Esophagus squamous epithelium (tissue), 5 donors: ENCODE data around the gene CATSPERZ. TPM values are rescaled to one million over a fixed set of nuclear protein-coding genes. Genes with fewer than 3 reads are reported as not detected.

Source experiments
- DNase-seq: peaks from one replicate; lab custom pipeline; 2025; lab: John Stamatoyannopoulos, UW
- H3K27ac ChIP-seq, 4 donors: fragments of 200-600 bp; sonication (generic); one replicate each; pipeline ENCODE4 v1.5.1; 2016 to 2019; ENCODE audit warnings: mild to moderate bottlenecking in 1 of 4
- H3K27me3 ChIP-seq, 4 donors: fragments of 200-600 bp; sonication (generic); 1 replicate in 3 of 4; 2 replicates in 1 of 4; pipeline versions ENCODE4 v1.5.1 to v1.6.0; 2017 to 2021; ENCODE audit warnings: antibody characterized with exemption in 1 of 4
- H3K36me3 ChIP-seq, 3 donors: fragments of 200-600 bp; sonication (generic); one replicate each; pipeline ENCODE4 v1.5.1; 2016 to 2019
- H3K4me1 ChIP-seq, 3 donors: fragments of 200-600 bp; sonication (generic); one replicate each; pipeline ENCODE4 v1.5.1; 2017 to 2019
- H3K4me3 ChIP-seq, 4 donors: fragments of 200-600 bp; sonication (generic); 1 replicate in 3 of 4; 2 replicates in 1 of 4; pipeline ENCODE4 v1.5.1; 2016 to 2019; ENCODE audit warnings: mild to moderate bottlenecking in 2 of 4, moderate library complexity in 1 of 4
- H3K9me3 ChIP-seq, 3 donors: fragments of 200-600 bp; sonication (generic); one replicate each; pipeline ENCODE4 v1.5.1; 2016 to 2019
- POLR2A ChIP-seq, 4 donors: fragments of 450-650 bp; IDR thresholded peaks; one replicate each; pipeline ENCODE4 v1.6.1; 2017; ENCODE audit warnings: antibody characterized with exemption in 4 of 4, mild to moderate bottlenecking in 4 of 4, moderate library complexity in 3 of 4
- WGBS, 2 donors: methylation state at CpG; one replicate each; pipeline ENCODE4 v1.1.5; 2018; 5-methylcytosine and 5-hydroxymethylcytosine counted together
- intact Hi-C: fragments of 100-400 bp; cut with DNase I; formaldehyde crosslinking; loops from one replicate; pipeline ENCODE4 v1.15.0; 2022
- total RNA-seq, 4 donors: library from RNA; depleted of rRNA; stranded (reverse); fragments of >200 nt; gene quantifications; one replicate each; pipeline ENCODE4 v1.1.0, GENCODE V29; 2016
- TF ChIP-seq, protein P1 (sequence below), 6 experiments: fragments of 450-650 bp in 4 of 6; fragments of 200-600 bp in 2 of 6; sonication (generic) in 2 of 6; IDR thresholded peaks; one replicate each; pipeline ENCODE4 v1.5.1; 2016 to 2019; ENCODE audit warnings: antibody characterized with exemption in 6 of 6, mild to moderate bottlenecking in 4 of 6, moderate library complexity in 4 of 6
- donor health status: DM: yes; HTN: yes; CAD: no.

The CATSPERZ gene
- total RNA-seq, 4 donors from 2014 or later = not detected

DNA sequence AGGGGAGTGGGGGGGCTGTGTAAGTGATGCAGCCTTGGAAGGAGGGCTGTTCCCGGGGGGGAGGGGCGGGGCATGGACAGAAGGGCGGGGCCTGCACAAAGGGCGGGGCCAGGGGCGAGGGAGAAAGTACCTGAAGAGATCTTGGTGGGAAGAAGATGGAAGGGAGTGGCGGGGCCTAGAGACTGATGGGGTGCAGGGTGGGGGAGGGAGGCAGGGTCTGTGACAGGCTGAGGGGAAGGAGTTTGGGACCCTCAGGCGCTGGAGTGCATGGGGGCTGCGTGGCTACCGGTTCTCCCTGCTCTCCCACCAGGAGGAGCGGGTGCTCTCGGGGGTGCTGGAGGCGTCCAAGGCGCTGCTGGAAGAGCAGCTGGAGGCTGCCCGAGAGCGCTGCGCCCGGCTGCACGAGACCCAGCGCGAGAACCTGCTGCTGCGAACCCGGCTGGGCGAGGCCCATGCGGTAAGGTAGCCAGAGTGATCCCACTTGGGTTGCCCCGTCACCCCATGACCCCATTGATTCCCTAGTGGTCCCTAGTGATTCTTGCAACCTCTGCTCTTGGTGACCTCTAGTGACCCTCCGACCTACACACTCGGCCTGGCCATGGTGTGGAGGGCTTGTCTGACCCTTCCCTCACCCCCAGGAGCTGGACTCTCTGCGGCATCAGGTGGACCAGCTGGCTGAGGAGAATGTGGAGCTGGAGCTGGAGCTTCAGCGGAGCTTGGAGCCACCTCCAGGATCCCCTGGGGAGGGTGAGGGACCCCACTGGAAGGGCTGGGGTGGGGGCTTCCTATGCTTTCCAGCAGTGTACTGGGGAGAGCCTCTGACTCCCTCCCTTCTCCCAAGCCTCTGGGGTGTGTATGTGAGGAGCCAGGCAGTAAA is 42.9 kb downstream of the CATSPERZ start:
- no peaks in the 10 kb centered on the region for H3K27me3 ChIP-seq
- WGBS, 2 donors = 48 to 54% methylated on average over 16 to 19 of the region's 29 CpGs
- intact Hi-C loops = no loop called here
- peaks cover 20 to 69% (median 29%) of the 10 kb centered on the region in 3 donors for H3K4me1 ChIP-seq
- TF ChIP-seq, protein P1, sequence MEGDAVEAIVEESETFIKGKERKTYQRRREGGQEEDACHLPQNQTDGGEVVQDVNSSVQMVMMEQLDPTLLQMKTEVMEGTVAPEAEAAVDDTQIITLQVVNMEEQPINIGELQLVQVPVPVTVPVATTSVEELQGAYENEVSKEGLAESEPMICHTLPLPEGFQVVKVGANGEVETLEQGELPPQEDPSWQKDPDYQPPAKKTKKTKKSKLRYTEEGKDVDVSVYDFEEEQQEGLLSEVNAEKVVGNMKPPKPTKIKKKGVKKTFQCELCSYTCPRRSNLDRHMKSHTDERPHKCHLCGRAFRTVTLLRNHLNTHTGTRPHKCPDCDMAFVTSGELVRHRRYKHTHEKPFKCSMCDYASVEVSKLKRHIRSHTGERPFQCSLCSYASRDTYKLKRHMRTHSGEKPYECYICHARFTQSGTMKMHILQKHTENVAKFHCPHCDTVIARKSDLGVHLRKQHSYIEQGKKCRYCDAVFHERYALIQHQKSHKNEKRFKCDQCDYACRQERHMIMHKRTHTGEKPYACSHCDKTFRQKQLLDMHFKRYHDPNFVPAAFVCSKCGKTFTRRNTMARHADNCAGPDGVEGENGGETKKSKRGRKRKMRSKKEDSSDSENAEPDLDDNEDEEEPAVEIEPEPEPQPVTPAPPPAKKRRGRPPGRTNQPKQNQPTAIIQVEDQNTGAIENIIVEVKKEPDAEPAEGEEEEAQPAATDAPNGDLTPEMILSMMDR (IDR thresholded peaks at IDR 0.05) = no peak
- TF ChIP-seq POLR2A (IDR thresholded peaks at IDR 0.05) = no peak
- H3K27ac ChIP-seq = peak overlapping the region; percentile 75 to 88 (median 81)
- H3K36me3 ChIP-seq = no peaks in the 10 kb centered on the region
- no peak for DNase-seq
- H3K9me3 ChIP-seq = no peaks in the 10 kb centered on the region
- peak overlapping the region in 3 of 4 donors; percentile 23 to 60 (median 35) for H3K4me3 ChIP-seq

DNA sequence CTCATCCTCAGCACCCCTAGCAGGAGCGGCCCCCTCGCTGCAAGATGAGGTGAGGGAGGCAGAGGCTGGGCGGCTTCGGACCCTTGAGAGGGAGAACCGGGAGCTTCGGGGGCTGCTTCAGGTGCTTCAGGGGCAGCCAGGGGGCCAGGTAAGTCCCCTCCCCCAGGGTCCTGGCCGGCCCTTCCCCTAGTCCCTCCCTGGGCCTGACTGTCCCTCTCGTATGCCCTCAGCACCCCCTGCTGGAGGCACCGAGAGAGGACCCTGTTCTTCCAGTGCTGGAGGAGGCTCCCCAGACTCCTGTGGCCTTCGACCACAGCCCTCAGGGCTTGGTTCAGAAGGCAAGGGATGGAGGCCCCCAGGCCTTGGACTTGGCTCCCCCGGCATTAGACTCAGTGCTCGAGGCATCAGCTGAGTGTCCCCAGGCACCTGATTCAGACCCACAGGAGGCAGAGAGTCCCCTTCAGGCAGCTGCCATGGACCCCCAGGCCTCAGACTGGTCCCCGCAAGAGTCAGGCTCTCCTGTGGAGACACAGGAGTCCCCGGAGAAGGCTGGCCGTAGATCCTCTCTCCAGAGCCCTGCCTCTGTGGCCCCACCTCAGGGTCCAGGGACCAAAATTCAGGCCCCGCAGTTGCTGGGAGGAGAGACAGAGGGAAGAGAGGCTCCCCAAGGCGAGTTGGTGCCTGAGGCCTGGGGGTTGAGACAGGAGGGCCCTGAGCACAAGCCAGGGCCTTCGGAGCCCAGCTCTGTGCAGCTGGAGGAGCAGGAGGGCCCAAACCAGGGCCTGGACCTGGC is 43.8 kb downstream of the CATSPERZ start:
- WGBS, 2 donors = 80% methylated on average over 9 of the region's 18 CpGs; no CpG with 5 or more reads in 1 of the 2 donors
- intact Hi-C loops = no loop called here
- no peak overlapping the region for H3K4me3 ChIP-seq
- DNase-seq = no peak
- no peak overlapping the region for H3K27ac ChIP-seq
- no peaks in the 10 kb centered on the region for H3K36me3 ChIP-seq
- peaks cover 28 to 69% (median 38%) of the 10 kb centered on the region in 3 donors for H3K4me1 ChIP-seq
- H3K9me3 ChIP-seq = no peaks in the 10 kb centered on the region
- no peak for TF ChIP-seq POLR2A (IDR thresholded peaks at IDR 0.05)
- TF ChIP-seq, protein P1 (IDR thresholded peaks at IDR 0.05) = peak in 3 of 6 experiments; percentile 5 to 44 (median 35)
- H3K27me3 ChIP-seq = no peaks in the 10 kb centered on the region

DNA sequence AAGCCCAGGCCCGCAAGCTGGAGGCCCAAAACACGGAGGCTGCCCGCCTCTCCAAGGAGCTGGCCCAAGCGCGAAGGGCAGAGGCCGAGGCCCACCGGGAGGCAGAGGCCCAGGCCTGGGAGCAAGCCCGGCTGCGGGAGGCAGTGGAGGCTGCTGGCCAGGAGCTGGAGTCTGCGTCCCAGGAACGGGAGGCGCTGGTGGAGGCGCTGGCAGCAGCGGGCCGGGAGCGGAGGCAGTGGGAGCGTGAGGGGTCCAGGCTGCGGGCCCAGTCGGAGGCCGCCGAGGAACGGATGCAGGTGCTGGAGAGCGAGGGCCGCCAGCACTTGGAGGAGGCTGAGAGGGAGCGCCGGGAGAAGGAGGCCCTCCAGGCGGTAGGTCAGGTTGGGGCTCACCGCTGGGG is 44.6 kb downstream of the CATSPERZ start:
- no peak for DNase-seq
- H3K27me3 ChIP-seq = no peaks in the 10 kb centered on the region
- intact Hi-C loops = no loop called here
- TF ChIP-seq POLR2A (IDR thresholded peaks at IDR 0.05) = no peak
- TF ChIP-seq, protein P1 (IDR thresholded peaks at IDR 0.05) = no peak
- no peaks in the 10 kb centered on the region for H3K36me3 ChIP-seq
- no peak overlapping the region for H3K27ac ChIP-seq
- no peaks in the 10 kb centered on the region for H3K9me3 ChIP-seq
- H3K4me1 ChIP-seq = peaks cover 32 to 68% (median 40%) of the 10 kb centered on the region in 3 donors
- WGBS, 2 donors = 93% methylated on average over 8 to 28 of the region's 28 CpGs
- H3K4me3 ChIP-seq = no peak overlapping the region

DNA sequence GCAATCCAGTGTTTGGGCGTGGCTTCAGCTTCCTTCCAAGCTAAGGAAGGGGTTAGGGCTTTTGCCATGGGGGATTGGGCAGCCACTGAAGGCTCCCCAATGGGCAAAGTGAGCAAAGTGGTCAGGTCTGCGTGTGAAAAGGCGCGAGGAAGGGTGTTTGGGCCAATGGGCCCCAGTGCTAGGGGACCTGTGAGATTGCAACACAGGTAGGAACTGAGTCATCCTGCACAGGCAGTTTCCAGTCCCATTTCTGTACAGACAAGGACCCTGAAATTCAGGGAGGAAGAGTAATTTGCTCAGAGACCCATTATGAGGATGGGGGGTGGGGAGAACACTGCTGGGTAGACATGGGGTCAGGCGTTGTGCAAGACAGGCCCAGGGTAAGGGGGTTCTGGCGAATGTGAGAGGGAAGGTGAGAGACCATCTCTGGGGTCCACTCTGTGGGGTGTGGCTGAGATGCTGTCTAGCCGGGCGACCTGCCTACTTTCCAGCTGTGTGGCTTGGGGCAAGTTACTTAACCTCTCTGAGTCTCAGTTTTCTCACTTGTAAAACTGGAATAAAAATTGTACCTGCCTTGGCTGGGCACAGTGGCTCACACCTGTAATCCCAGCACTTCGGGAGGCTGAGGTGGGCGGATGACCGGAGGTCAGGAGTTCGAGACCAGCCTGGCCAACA is 47.2 kb downstream of the CATSPERZ start:
- no peak for DNase-seq
- Histone ChIP-seq H3K9me3 (no peaks in the 10 kb centered on the region), H3K36me3 (no peaks in the 10 kb centered on the region), H3K4me1 (peaks cover 24 to 46% (median 29%) of the 10 kb centered on the region in 3 donors), H3K27ac (peak overlapping the region; percentile 70 to 87 (median 79)), H3K4me3 (no peak overlapping the region), H3K27me3 (no peaks in the 10 kb centered on the region)
- WGBS, 2 donors = 30 to 63% methylated on average over 8 of the region's 12 CpGs
- intact Hi-C loops = no loop called here
- TF ChIP-seq, protein P1 (IDR thresholded peaks at IDR 0.05) = no peak
- no peak for TF ChIP-seq POLR2A (IDR thresholded peaks at IDR 0.05)
